ENCODE results near the gene ZNF570. TPM values are rescaled to one million over a fixed set of nuclear protein-coding genes. Genes with fewer than 3 reads are reported as not detected.

The ZNF570 gene
- total and polyA plus RNA-seq, 2 of the 13 experiments (the other 11 are each of a cell fraction or from before 2014, with no cell fraction given): 1.0 to 4.4 TPM

GRCh38 chr19:37513397-37513796, 44.2 kb downstream of the ZNF570 start:
- Histone ChIP-seq H3K9ac (ENCODE audit: insufficient read depth, low read depth, low read length) (no peak overlapping the region), H3K4me1 (ENCODE audit: insufficient read depth, low read length) (no peaks in the 10 kb centered on the region), H3K4me3 (replicated peaks in 1 of 3; ENCODE audit: insufficient read depth in 1 of 3, low read depth in 2 of 3, low read length in 3 of 3) (no peak overlapping the region), H2AFZ (ENCODE audit: low read length) (no peak overlapping the region), H3K79me2 (ENCODE audit: insufficient read depth, low read length) (no peaks in the 10 kb centered on the region), H3K27me3 (ENCODE audit: control insufficient read depth in 1 of 2, insufficient read depth in 2 of 2, low read length in 2 of 2) (no peaks in the 10 kb centered on the region), H3K27ac (ENCODE audit: extremely low read length, insufficient read depth, low read length) (no peak overlapping the region), H4K20me1 (ENCODE audit: insufficient read depth, low read length) (no peaks in the 10 kb centered on the region), H3K4me2 (ENCODE audit: low read depth, low read length) (no peak overlapping the region), H3K36me3 (replicated peaks in 1 of 2; ENCODE audit: control insufficient read depth in 1 of 2, insufficient read depth in 2 of 2, low read length in 2 of 2) (no peaks in the 10 kb centered on the region), H3K9me3 (ENCODE audit: low read length) (peaks cover 78% of the 10 kb centered on the region)
- ChIA-PET POLR2A (no interaction called here), CTCF (ENCODE audit: low intra/inter-chr PET ratio, low total read pairs) (no interaction called here)
- intact Hi-C loops (cut with micrococcal nuclease; ENCODE audit: unreplicated experiment): no loop called here
- in situ Hi-C loops (cut with HindIII; ENCODE audit: extremely low pct_ligation_motif_present, low pct_unique_long_range_greater_than_20kb): no loop called here
- 53% methylated on average over 2 of the region's 2 CpGs for WGBS (ENCODE audit: low lambda C conversion rate)
- FAIRE-seq (no peak), ATAC-seq (no peak), DNase-seq (ENCODE audit: low spot score) (no peak)
- TF ChIP-seq HOXA5 (CRISPR knock-in tag; IDR thresholded peaks at IDR 0.05) (no peak), KLF13 (CRISPR knock-in tag; IDR thresholded peaks at IDR 0.05) (no peak), ZNF772 (CRISPR knock-in tag; IDR thresholded peaks at IDR 0.05) (no peak), SAP130 (CRISPR knock-in tag; IDR thresholded peaks at IDR 0.05; ENCODE audit: low read depth) (no peak), ZNF788 (CRISPR knock-in tag; IDR thresholded peaks at IDR 0.05; ENCODE audit: borderline replicate concordance) (no peak), GZF1 (CRISPR knock-in tag; IDR thresholded peaks at IDR 0.05) (no peak), NCOA5 (CRISPR knock-in tag; IDR thresholded peaks at IDR 0.05) (no peak), ONECUT2 (CRISPR knock-in tag; IDR thresholded peaks at IDR 0.05) (no peak), MBD4 (IDR thresholded peaks at IDR 0.05; ENCODE audit: borderline replicate concordance, low read length) (no peak), EHMT2 (IDR thresholded peaks at IDR 0.05; ENCODE audit: borderline replicate concordance, low read depth, low read length) (no peak), ZNF674 (CRISPR knock-in tag; IDR thresholded peaks at IDR 0.05; ENCODE audit: low read depth) (no peak)
- TF ChIP-seq, protein P1, sequence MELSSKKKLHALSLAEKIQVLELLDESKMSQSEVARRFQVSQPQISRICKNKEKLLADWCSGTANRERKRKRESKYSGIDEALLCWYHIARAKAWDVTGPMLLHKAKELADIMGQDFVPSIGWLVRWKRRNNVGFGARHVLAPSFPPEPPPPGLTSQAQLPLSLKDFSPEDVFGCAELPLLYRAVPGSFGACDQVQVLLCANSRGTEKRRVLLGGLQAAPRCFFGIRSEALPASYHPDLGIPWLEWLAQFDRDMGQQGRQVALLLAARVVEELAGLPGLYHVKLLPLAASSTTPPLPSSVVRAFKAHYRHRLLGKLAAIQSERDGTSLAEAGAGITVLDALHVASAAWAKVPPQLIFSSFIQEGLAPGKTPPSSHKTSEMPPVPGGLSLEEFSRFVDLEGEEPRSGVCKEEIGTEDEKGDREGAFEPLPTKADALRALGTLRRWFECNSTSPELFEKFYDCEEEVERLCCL (CRISPR knock-in tag; IDR thresholded peaks at IDR 0.05; ENCODE audit: borderline replicate concordance): no peak
- no TSS peak for BruUV-seq (replicated peaks)
